GM18511 (cell line): ENCODE results near the gene PPP2R5C.
"Not testable (repeated sequence)": the region's sequence is repeated elsewhere in the genome, so short reads cannot be mapped to it uniquely, and the experiment has no call there.

Experiments
- ATAC-seq: cut with Tn5 transposase; IDR thresholded peaks from one replicate; pipeline ENCODE4 v1.9.1; 2021; ENCODE audit warnings: mild to moderate bottlenecking, moderate library complexity; ENCODE audit not compliant: unreplicated experiment

The PPP2R5C gene

GRCh38 chr14:101961746-101962502 is 200.4 kb downstream of the PPP2R5C start:
- ATAC-seq = no peak

- ATAC-seq = no peak
These were observed 201.0 kb downstream of the PPP2R5C start for GRCh38 chr14:101962503-101962874.

- no peak for ATAC-seq
These were observed 201.5 kb downstream of the PPP2R5C start for GRCh38 chr14:101963052-101963451.

GRCh38 chr14:101963656-101964296 is 202.3 kb downstream of the PPP2R5C start:
- ATAC-seq = no peak

GRCh38 chr14:101964297-101965180 is 203.0 kb downstream of the PPP2R5C start, which contains the start of gene DYNC1H1:
DYNC1H1 (plus strand) TSS chr14:101964573; CDS start chr14:101964692, 119 bp downstream.
- ATAC-seq = peak; percentile 84

GRCh38 chr14:101965181-101965544 is 203.7 kb downstream of the PPP2R5C start:
- peak; percentile 46 for ATAC-seq

- no peak for ATAC-seq
These were observed 204.5 kb downstream of the PPP2R5C start for GRCh38 chr14:101965770-101966722.

- no peak for ATAC-seq
These were observed 205.2 kb downstream of the PPP2R5C start for GRCh38 chr14:101966742-101967141.

- no peak for ATAC-seq
These were observed 206.7 kb downstream of the PPP2R5C start for GRCh38 chr14:101968186-101968585.

GRCh38 chr14:101969481-101969880 is 208.0 kb downstream of the PPP2R5C start:
- no peak for ATAC-seq

- ATAC-seq = no peak
These were observed 209.4 kb downstream of the PPP2R5C start for GRCh38 chr14:101970830-101971400.

- not testable (repeated sequence) for ATAC-seq
These were observed 209.9 kb downstream of the PPP2R5C start for GRCh38 chr14:101971458-101971857.

GRCh38 chr14:101972126-101972866 is 210.8 kb downstream of the PPP2R5C start:
- no peak for ATAC-seq

- no peak for ATAC-seq
These were observed 211.8 kb downstream of the PPP2R5C start for GRCh38 chr14:101973356-101973755.

GRCh38 chr14:101975231-101975630 is 213.7 kb downstream of the PPP2R5C start:
- ATAC-seq = no peak
